ENCODE results near the gene SRPK2.
"Not testable (repeated sequence)": the region's sequence is repeated elsewhere in the genome, so short reads cannot be mapped to it uniquely, and the experiment has no call there.

Gene SRPK2

DNA sequence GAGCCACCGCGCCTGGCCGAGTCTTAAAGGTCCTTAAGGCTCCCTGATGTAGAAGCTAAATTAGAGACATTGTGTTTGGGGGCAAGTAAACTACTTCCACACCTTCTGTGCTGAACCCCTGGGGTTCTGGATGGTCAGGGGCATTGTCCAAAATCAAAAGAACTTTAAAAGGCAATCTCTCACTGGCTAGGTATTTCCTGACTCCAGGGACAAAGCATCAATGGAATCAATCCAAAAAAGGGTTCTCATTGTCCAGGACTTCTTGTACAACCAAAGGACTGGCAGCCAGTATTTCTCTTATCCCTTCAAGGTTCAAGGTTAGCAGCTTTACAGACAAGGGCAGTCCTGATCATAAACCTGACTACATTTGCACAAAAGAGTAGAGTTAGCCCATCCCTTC, 24.0 kb downstream of the SRPK2 start:
- no peaks in the 10 kb centered on the region for H3K36me3 ChIP-seq (ENCODE audit: control insufficient read depth, insufficient read depth, low read length)
- H3K79me2 ChIP-seq, result peaks cover 38% of the 10 kb centered on the region
- H3K27ac ChIP-seq, result no peak overlapping the region
- no peaks in the 10 kb centered on the region for H3K4me1 ChIP-seq
- H3K9me3 ChIP-seq (ENCODE audit: control insufficient read depth, low read length), result no peaks in the 10 kb centered on the region
- H3K27me3 ChIP-seq (ENCODE audit: control insufficient read depth, insufficient read depth, low read length), result no peaks in the 10 kb centered on the region
- TF ChIP-seq, protein P1, sequence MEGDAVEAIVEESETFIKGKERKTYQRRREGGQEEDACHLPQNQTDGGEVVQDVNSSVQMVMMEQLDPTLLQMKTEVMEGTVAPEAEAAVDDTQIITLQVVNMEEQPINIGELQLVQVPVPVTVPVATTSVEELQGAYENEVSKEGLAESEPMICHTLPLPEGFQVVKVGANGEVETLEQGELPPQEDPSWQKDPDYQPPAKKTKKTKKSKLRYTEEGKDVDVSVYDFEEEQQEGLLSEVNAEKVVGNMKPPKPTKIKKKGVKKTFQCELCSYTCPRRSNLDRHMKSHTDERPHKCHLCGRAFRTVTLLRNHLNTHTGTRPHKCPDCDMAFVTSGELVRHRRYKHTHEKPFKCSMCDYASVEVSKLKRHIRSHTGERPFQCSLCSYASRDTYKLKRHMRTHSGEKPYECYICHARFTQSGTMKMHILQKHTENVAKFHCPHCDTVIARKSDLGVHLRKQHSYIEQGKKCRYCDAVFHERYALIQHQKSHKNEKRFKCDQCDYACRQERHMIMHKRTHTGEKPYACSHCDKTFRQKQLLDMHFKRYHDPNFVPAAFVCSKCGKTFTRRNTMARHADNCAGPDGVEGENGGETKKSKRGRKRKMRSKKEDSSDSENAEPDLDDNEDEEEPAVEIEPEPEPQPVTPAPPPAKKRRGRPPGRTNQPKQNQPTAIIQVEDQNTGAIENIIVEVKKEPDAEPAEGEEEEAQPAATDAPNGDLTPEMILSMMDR (IDR thresholded peaks at IDR 0.05), result no peak
- no peak overlapping the region for H3K4me3 ChIP-seq (ENCODE audit: low read depth, low read length)
- no peak overlapping the region for H3K4me2 ChIP-seq (ENCODE audit: low read length)
- H2AFZ ChIP-seq, result no peak overlapping the region
- no peak overlapping the region for H3K9ac ChIP-seq

DNA sequence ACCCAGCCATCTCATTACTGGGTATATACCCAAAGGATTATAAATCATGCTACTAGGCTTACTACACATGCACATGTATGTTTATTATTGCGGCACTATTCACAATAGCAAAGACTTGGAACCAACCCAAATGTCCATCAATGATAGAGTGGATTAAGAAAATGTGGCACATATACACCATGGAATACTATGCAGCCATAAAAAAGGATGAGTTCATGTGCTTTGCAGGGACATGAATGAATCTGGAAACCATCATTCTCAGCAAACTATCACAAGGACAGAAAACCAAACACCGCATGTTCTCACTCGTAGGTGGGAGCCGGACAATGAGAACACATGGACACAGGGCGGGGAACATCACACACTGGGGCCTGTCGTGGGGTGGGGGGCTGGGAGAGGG, 25.1 kb downstream of the SRPK2 start:
- H2AFZ ChIP-seq; H3K4me2 ChIP-seq (ENCODE audit: low read length); H3K4me3 ChIP-seq (ENCODE audit: low read depth, low read length); H3K9ac ChIP-seq; H3K36me3 ChIP-seq (ENCODE audit: control insufficient read depth, insufficient read depth, low read length); H3K27ac ChIP-seq; H3K9me3 ChIP-seq (ENCODE audit: control insufficient read depth, low read length); H3K27me3 ChIP-seq (ENCODE audit: control insufficient read depth, insufficient read depth, low read length); H3K4me1 ChIP-seq: not testable (repeated sequence)
- peaks cover 47% of the 10 kb centered on the region for H3K79me2 ChIP-seq

DNA sequence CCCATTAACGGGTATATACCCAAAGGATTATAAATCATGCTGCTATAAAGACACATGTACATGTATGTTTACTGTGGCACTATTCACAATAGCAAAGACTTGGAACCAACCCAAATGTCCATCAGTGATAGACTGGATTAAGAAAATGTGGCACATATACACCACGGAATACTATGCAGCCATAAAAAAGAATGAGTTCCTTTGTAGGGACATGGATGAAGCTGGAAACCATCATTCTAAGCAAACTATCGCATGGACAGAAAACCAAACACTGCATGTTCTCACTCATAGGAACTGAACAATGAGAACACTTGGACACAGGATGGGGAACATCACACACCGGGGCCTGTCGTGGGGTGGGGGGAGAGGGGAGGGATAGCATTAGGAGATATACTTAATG, 26.0 kb downstream of the SRPK2 start:
- not testable (repeated sequence) for H3K27me3 ChIP-seq (ENCODE audit: control insufficient read depth, insufficient read depth, low read length); H3K4me2 ChIP-seq (ENCODE audit: low read length); H2AFZ ChIP-seq; H3K27ac ChIP-seq; H3K9ac ChIP-seq; H3K4me1 ChIP-seq; H3K4me3 ChIP-seq (ENCODE audit: low read depth, low read length); H3K36me3 ChIP-seq (ENCODE audit: control insufficient read depth, insufficient read depth, low read length); H3K9me3 ChIP-seq (ENCODE audit: control insufficient read depth, low read length)
- H3K79me2 ChIP-seq, result peaks cover 56% of the 10 kb centered on the region

DNA sequence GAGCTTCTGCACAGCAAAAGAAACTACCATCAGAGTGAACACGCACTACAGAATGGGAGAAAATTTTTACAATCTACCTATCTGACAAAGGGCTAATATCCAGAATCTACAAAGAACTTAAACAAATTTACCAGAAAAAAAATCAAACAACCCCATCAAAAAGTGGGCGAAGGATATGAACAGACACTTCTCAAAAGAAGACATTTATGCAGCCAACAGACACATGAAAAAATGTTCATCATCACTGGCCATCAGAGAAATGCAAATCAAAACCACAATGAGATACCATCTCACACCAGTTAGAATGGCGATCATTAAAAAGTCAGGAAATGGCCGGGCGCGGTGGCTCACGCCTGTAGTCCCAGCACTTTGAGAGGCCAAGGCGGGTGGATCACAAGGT, 26.7 kb downstream of the SRPK2 start:
- not testable (repeated sequence) for H3K4me1 ChIP-seq; H3K9me3 ChIP-seq (ENCODE audit: control insufficient read depth, low read length); H2AFZ ChIP-seq; H3K27me3 ChIP-seq (ENCODE audit: control insufficient read depth, insufficient read depth, low read length); H3K4me3 ChIP-seq (ENCODE audit: low read depth, low read length); H3K4me2 ChIP-seq (ENCODE audit: low read length); H3K36me3 ChIP-seq (ENCODE audit: control insufficient read depth, insufficient read depth, low read length); H3K27ac ChIP-seq; H3K9ac ChIP-seq
- peaks cover 59% of the 10 kb centered on the region for H3K79me2 ChIP-seq

DNA sequence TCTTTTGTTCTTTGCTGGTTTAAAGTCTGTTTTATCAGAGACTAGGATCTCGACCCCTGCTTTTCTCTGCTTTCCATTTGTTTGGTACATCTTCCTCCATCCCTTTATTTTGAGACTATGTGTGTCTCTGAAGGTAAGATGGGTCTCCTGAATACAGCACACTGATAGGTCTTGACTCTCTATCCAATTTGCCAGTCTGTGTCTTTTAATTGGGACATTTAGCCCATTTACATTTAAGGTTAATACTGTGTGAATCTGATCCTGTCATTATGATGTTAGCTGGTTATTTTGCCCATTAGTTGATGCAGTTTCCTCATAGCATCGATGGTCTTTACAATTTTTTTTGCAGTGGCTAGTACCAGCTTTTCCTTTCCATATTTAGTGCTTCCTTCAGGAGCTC, 28.6 kb downstream of the SRPK2 start:
- not testable (repeated sequence) for H2AFZ ChIP-seq; H3K36me3 ChIP-seq (ENCODE audit: control insufficient read depth, insufficient read depth, low read length); H3K27ac ChIP-seq; H3K4me1 ChIP-seq; H3K27me3 ChIP-seq (ENCODE audit: control insufficient read depth, insufficient read depth, low read length); H3K9me3 ChIP-seq (ENCODE audit: control insufficient read depth, low read length); H3K4me3 ChIP-seq (ENCODE audit: low read depth, low read length); H3K9ac ChIP-seq; H3K4me2 ChIP-seq (ENCODE audit: low read length)
- peaks cover 61% of the 10 kb centered on the region for H3K79me2 ChIP-seq

DNA sequence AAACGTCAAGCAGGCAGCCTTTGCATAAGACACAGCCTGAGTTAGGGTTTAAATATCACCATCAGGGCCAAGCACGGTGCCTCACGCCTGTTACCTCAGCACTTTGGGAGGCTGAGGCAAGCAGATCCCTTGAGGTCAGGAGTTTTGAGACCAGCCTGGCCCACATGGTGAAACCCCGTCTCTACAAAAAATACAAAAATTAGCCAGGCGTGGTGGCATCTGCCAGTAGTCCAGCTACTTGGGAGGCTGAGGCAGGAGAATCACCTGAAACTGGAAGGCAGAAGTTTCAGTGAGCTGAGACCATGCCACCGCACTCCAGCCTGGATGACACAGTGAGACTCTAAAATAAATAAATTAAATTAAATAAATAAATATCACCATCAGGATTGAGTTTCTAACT, 33.0 kb downstream of the SRPK2 start:
- no peak overlapping the region for H3K4me3 ChIP-seq (ENCODE audit: low read depth, low read length)
- H2AFZ ChIP-seq, result no peak overlapping the region
- no peak overlapping the region for H3K4me2 ChIP-seq (ENCODE audit: low read length)
- H3K9me3 ChIP-seq (ENCODE audit: control insufficient read depth, low read length), result no peaks in the 10 kb centered on the region
- peaks cover 5% of the 10 kb centered on the region for H3K4me1 ChIP-seq
- H3K27me3 ChIP-seq (ENCODE audit: control insufficient read depth, insufficient read depth, low read length), result no peaks in the 10 kb centered on the region
- peaks cover 74% of the 10 kb centered on the region for H3K79me2 ChIP-seq
- H3K36me3 ChIP-seq (ENCODE audit: control insufficient read depth, insufficient read depth, low read length), result no peaks in the 10 kb centered on the region
- no peak overlapping the region for H3K9ac ChIP-seq
- TF ChIP-seq, protein P1 (IDR thresholded peaks at IDR 0.05), result no peak
- H3K27ac ChIP-seq, result no peak overlapping the region

DNA sequence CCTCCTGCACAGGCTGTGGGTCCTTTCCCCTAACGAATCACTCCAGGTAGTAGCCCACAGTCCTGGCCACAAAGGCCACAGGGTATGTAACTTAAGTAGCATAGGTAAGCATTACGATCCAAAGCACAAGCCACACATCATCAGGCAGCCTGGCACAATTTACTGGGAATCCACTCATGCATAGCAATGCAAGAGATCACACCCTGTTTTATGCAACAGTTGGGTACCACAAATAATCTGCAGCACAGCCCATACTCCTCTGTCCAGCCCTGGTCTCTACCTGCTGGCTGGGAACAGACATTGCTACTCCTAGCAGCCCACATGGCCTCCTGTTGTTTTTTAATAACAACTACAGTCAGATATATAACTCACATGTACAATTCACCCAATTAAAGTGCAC, 34.3 kb downstream of the SRPK2 start:
- Histone ChIP-seq H3K27me3 (ENCODE audit: control insufficient read depth, insufficient read depth, low read length) (no peaks in the 10 kb centered on the region), H3K27ac (no peak overlapping the region), H3K9me3 (ENCODE audit: control insufficient read depth, low read length) (no peaks in the 10 kb centered on the region), H2AFZ (no peak overlapping the region), H3K36me3 (ENCODE audit: control insufficient read depth, insufficient read depth, low read length) (no peaks in the 10 kb centered on the region), H3K4me2 (ENCODE audit: low read length) (no peak overlapping the region), H3K4me1 (peaks cover 5% of the 10 kb centered on the region), H3K4me3 (ENCODE audit: low read depth, low read length) (no peak overlapping the region), H3K79me2 (peaks cover 73% of the 10 kb centered on the region), H3K9ac (no peak overlapping the region)
- TF ChIP-seq, protein P1 (IDR thresholded peaks at IDR 0.05), result no peak
